H1 (cell line): ENCODE measurements around the gene CHP2. TPM values are rescaled to one million over a fixed set of nuclear protein-coding genes. Genes with fewer than 3 reads are reported as not detected.

ENCODE experiments used
- CTCF ChIA-PET: fragments of 300-600 bp; sonication (Branson Sonifier 250); formaldehyde crosslinking; loops from one replicate; lab custom pipeline; 2021; ENCODE audit not compliant: partially characterized antibody; lab: Charles Lee
- POLR2A ChIA-PET: fragments of 300-600 bp; sonication (Branson Sonifier 250); formaldehyde crosslinking; loops from one replicate; lab custom pipeline; 2021; ENCODE audit warnings: inconsistent platforms; ENCODE audit not compliant: partially characterized antibody; lab: Charles Lee
- DNase-seq, 2 experiments: peaks; one replicate each; pipeline versions ENCODE4 v3.0.0 to v3.0.0-alpha.2; 2010 to 2022; ENCODE audit warnings: low spot score in 2 of 2, low read depth in 1 of 2, mixed read lengths in 1 of 2
- FAIRE-seq: peaks from 2 replicates; lab custom pipeline; 2011; peaks lifted over from hg19 to GRCh38; lab: Jason Lieb, UNC
- H2AFZ ChIP-seq: 2 replicates; pipeline ENCODE4 v1.8.1; 2012; ENCODE audit warnings: low read length, inconsistent platforms
- H2AK5ac ChIP-seq: 2 replicates; pipeline ENCODE4 v1.6.1; 2013; ENCODE audit warnings: low read depth, low read length
- H2BK120ac ChIP-seq: replicated peaks from 2 replicates; pipeline ENCODE3; 2013; ENCODE audit warnings: low read depth, low read length, inconsistent platforms
- H2BK12ac ChIP-seq: 2 replicates; pipeline ENCODE4 v1.6.1; 2013; ENCODE audit warnings: low read depth, low read length
- H2BK15ac ChIP-seq: 2 replicates; pipeline ENCODE4 v1.6.1; 2013; ENCODE audit warnings: low read length
- H2BK20ac ChIP-seq: 2 replicates; pipeline ENCODE4 v1.6.1; 2013; ENCODE audit warnings: low read length
- H2BK5ac ChIP-seq: 2 replicates; pipeline ENCODE4 v1.6.1; 2013; ENCODE audit warnings: low read depth, low read length
- H3K14ac ChIP-seq: 2 replicates; pipeline ENCODE4 v1.6.1; 2013; ENCODE audit warnings: inconsistent platforms; ENCODE audit not compliant: insufficient read length
- H3K18ac ChIP-seq: 2 replicates; pipeline ENCODE4 v1.6.1; 2013; ENCODE audit warnings: low read length; ENCODE audit errors: extremely low read depth
- H3K23ac ChIP-seq: 2 replicates; pipeline ENCODE4 v1.6.1; 2013; ENCODE audit warnings: inconsistent platforms; ENCODE audit not compliant: insufficient read length
- H3K23me2 ChIP-seq: 2 replicates; pipeline ENCODE4 v1.6.1; 2013; ENCODE audit warnings: low read depth, low read length
- H3K27ac ChIP-seq: 2 replicates; pipeline ENCODE4 v1.6.1; 2011; ENCODE audit warnings: low read depth, low read length, inconsistent platforms
- H3K27me3 ChIP-seq, 4 experiments: replicated peaks in 1 of 4; 1 replicate in 1 of 4; 2 replicates in 3 of 4; pipeline versions ENCODE4 v1.6.1 to v1.8.1; 2011 to 2013; ENCODE audit warnings: low read length in 3 of 4, mild to moderate bottlenecking in 3 of 4, inconsistent platforms in 2 of 4, mixed read lengths in 2 of 4, moderate library complexity in 1 of 4; ENCODE audit not compliant: control insufficient read depth in 3 of 4, insufficient read depth in 3 of 4; ENCODE audit errors: extremely low read depth in 1 of 4
- H3K36me3 ChIP-seq, 4 experiments: 2 replicates each; pipeline versions ENCODE4 v1.6.1 to v1.8.1; 2011 to 2013; ENCODE audit warnings: mild to moderate bottlenecking in 4 of 4, low read length in 3 of 4, moderate library complexity in 2 of 4, control low read depth in 1 of 4, inconsistent platforms in 1 of 4; ENCODE audit not compliant: insufficient read depth in 4 of 4, control insufficient read depth in 2 of 4
- H3K4ac ChIP-seq: replicated peaks from 2 replicates; pipeline ENCODE3; 2013; ENCODE audit warnings: low read length, low read depth, mixed read lengths, inconsistent platforms; ENCODE audit not compliant: insufficient read length
- H3K4me1 ChIP-seq, 4 experiments: replicated peaks in 1 of 4; 1 replicate in 1 of 4; 2 replicates in 3 of 4; pipeline versions ENCODE4 v1.6.1 to v1.8.1; 2011 to 2013; ENCODE audit warnings: low read length in 3 of 4, inconsistent platforms in 2 of 4, mixed read lengths in 1 of 4; ENCODE audit not compliant: insufficient read depth in 4 of 4, control insufficient read depth in 3 of 4
- H3K4me2 ChIP-seq, 2 experiments: 2 replicates each; pipeline versions ENCODE4 v1.6.1 to v1.8.1; 2011 to 2013; ENCODE audit warnings: low read depth in 2 of 2, low read length in 2 of 2, control low read depth in 1 of 2, inconsistent platforms in 1 of 2, mild to moderate bottlenecking in 1 of 2; ENCODE audit not compliant: insufficient read depth in 1 of 2
- H3K4me3 ChIP-seq, 4 experiments: fragments of 200-600, 300-600 bp in 1 of 4; sonication (generic), shearing (Covaris generic), sonication (Bioruptor Twin) in 1 of 4; 2 replicates each; pipeline versions ENCODE4 v1.5.1 to v1.8.1; 2011 to 2016; ENCODE audit warnings: low read length in 4 of 4, low read depth in 3 of 4, control low read depth in 2 of 4, inconsistent platforms in 2 of 4, mild to moderate bottlenecking in 2 of 4, mixed read lengths in 1 of 4, moderate library complexity in 1 of 4; ENCODE audit not compliant: insufficient read depth in 2 of 4; ENCODE audit errors: extremely low read depth in 1 of 4
- H3K56ac ChIP-seq: replicated peaks from 2 replicates; pipeline ENCODE3; 2013; ENCODE audit warnings: low read depth, mild to moderate bottlenecking, mixed read lengths, low read length, inconsistent platforms; ENCODE audit not compliant: insufficient read length
- H3K79me1 ChIP-seq: 2 replicates; pipeline ENCODE4 v1.6.1; 2013; ENCODE audit warnings: low read depth, low read length, control low read depth
- H3K79me2 ChIP-seq, 2 experiments: 2 replicates each; pipeline versions ENCODE4 v1.6.1 to v1.8.1; 2012 to 2013; ENCODE audit warnings: low read length in 2 of 2, mild to moderate bottlenecking in 2 of 2, inconsistent platforms in 1 of 2; ENCODE audit not compliant: insufficient read depth in 2 of 2, control insufficient read depth in 1 of 2
- H3K9ac ChIP-seq, 4 experiments: replicated peaks in 1 of 4; 1 replicate in 1 of 4; 2 replicates in 3 of 4; pipeline versions ENCODE4 v1.6.1 to v1.8.1; 2011 to 2013; ENCODE audit warnings: low read depth in 3 of 4, low read length in 3 of 4, control low read depth in 2 of 4, mild to moderate bottlenecking in 2 of 4, moderate library complexity in 2 of 4, inconsistent platforms in 1 of 4; ENCODE audit errors: extremely low read depth in 1 of 4
- H3K9me3 ChIP-seq, 2 experiments: 2 replicates each; pipeline versions ENCODE4 v1.6.1 to v1.8.1; 2012 to 2013; ENCODE audit warnings: mild to moderate bottlenecking in 2 of 2, moderate library complexity in 2 of 2, control low read depth in 1 of 2, inconsistent platforms in 1 of 2, low read depth in 1 of 2, low read length in 1 of 2, mixed read lengths in 1 of 2; ENCODE audit not compliant: insufficient read depth in 2 of 2
- H4K20me1 ChIP-seq, 2 experiments: replicated peaks in 1 of 2; 2 replicates each; pipeline versions ENCODE3 to v1.8.1; 2011 to 2013; ENCODE audit warnings: inconsistent platforms in 2 of 2, low read length in 2 of 2, mild to moderate bottlenecking in 1 of 2; ENCODE audit not compliant: insufficient read depth in 2 of 2, control insufficient read depth in 1 of 2
- H4K5ac ChIP-seq: 2 replicates; pipeline ENCODE4 v1.6.1; 2013; ENCODE audit warnings: low read length, low read depth, mixed read lengths, inconsistent platforms; ENCODE audit not compliant: insufficient read length
- H4K8ac ChIP-seq: 2 replicates; pipeline ENCODE4 v1.8.0; 2013; ENCODE audit warnings: mild to moderate bottlenecking, moderate library complexity, low read length, inconsistent platforms; ENCODE audit not compliant: insufficient read depth; ENCODE audit errors: extremely low read depth
- H4K91ac ChIP-seq: replicated peaks from 2 replicates; pipeline ENCODE3; 2013; ENCODE audit warnings: low read length, mixed read lengths, inconsistent platforms; ENCODE audit not compliant: insufficient read length
- BACH1 ChIP-seq: IDR thresholded peaks from 2 replicates; pipeline ENCODE4 v1.6.1; 2012; ENCODE audit warnings: low read length, improper control_type of control experiment
- BCL11A ChIP-seq, 2 experiments: IDR thresholded peaks; one replicate each; pipeline ENCODE4 v1.6.1; 2011; ENCODE audit warnings: low read depth in 2 of 2, low read length in 2 of 2, mild to moderate bottlenecking in 2 of 2
- CTBP2 ChIP-seq: IDR thresholded peaks from 2 replicates; pipeline ENCODE4 v1.7.0; 2011; ENCODE audit warnings: borderline replicate concordance, mild to moderate bottlenecking, moderate library complexity, mixed read lengths, low read length; ENCODE audit not compliant: insufficient read depth, insufficient read length
- EP300 ChIP-seq, 2 experiments: IDR thresholded peaks; 1 replicate in 1 of 2; 2 replicates in 1 of 2; pipeline ENCODE4 v1.6.1; 2011 to 2012; ENCODE audit warnings: low read depth in 2 of 2, low read length in 2 of 2, mild to moderate bottlenecking in 2 of 2, borderline replicate concordance in 1 of 2, inconsistent platforms in 1 of 2, moderate library complexity in 1 of 2
- HDAC2 ChIP-seq, 2 experiments: fragments of 300-600 bp in 1 of 2; sonication (generic) in 1 of 2; IDR thresholded peaks; 2 replicates each; pipeline ENCODE4 v1.6.1; 2011 to 2012; ENCODE audit warnings: low read depth in 2 of 2, low read length in 2 of 2, mild to moderate bottlenecking in 2 of 2, moderate library complexity in 2 of 2, borderline replicate concordance in 1 of 2, inconsistent platforms in 1 of 2
- KDM4A ChIP-seq: IDR thresholded peaks from one replicate; pipeline ENCODE4 v1.7.1; 2012; ENCODE audit warnings: low read depth, mild to moderate bottlenecking, moderate library complexity, low read length, inconsistent platforms; ENCODE audit not compliant: severe bottlenecking
- MAX ChIP-seq: IDR thresholded peaks from 2 replicates; pipeline ENCODE4 v1.6.1; 2012; ENCODE audit warnings: inconsistent platforms
- POLR2A ChIP-seq, 2 experiments: IDR thresholded peaks; 1 replicate in 1 of 2; 2 replicates in 1 of 2; pipeline ENCODE4 v1.6.1; 2011; ENCODE audit warnings: low read depth in 2 of 2, low read length in 2 of 2, mild to moderate bottlenecking in 2 of 2; ENCODE audit errors: control extremely low read depth in 1 of 2
- POU5F1 ChIP-seq: IDR thresholded peaks from 2 replicates; pipeline ENCODE4 v1.6.1; 2011; ENCODE audit warnings: low read depth, mild to moderate bottlenecking, low read length, moderate library complexity
- RFX5 ChIP-seq: IDR thresholded peaks from 2 replicates; pipeline ENCODE4 v1.6.1; 2011; ENCODE audit warnings: low read depth, low read length, improper control_type of control experiment, borderline replicate concordance
- SAP30 ChIP-seq: fragments of 300-600 bp; sonication (generic); IDR thresholded peaks from 2 replicates; pipeline ENCODE4 v1.7.1; 2012; ENCODE audit warnings: low read length, moderate library complexity, mild to moderate bottlenecking, inconsistent platforms; ENCODE audit not compliant: insufficient read depth, insufficient replicate concordance
- SP1 ChIP-seq: IDR thresholded peaks from 2 replicates; pipeline ENCODE4 v1.6.1; 2011; ENCODE audit warnings: low read depth, low read length
- SP2 ChIP-seq: IDR thresholded peaks from 2 replicates; pipeline ENCODE4 v1.6.1; 2012; ENCODE audit warnings: mild to moderate bottlenecking, low read length, inconsistent platforms
- SRF ChIP-seq: IDR thresholded peaks from 2 replicates; pipeline ENCODE4 v1.6.1; 2011; ENCODE audit warnings: mild to moderate bottlenecking, low read depth, low read length, moderate library complexity
- WGBS, 2 experiments: shearing (Covaris generic) in 1 of 2; methylation state at CpG; one replicate each; pipeline versions ENCODE4 v1.1.6 to v1.1.7; 2013 to 2015; ENCODE audit warnings: low lambda C conversion rate in 2 of 2, mixed read lengths in 2 of 2, inconsistent platforms in 1 of 2, low coverage in 1 of 2, missing lambda C conversion rate in 1 of 2; ENCODE audit not compliant: insufficient replicate concordance in 2 of 2, insufficient coverage in 1 of 2, insufficient read length in 1 of 2; ENCODE audit errors: extremely low coverage in 1 of 2, missing lambda C conversion rate in 1 of 2; 5-methylcytosine and 5-hydroxymethylcytosine counted together
- polyA plus RNA-seq, 7 experiments: library from polyadenylated mRNA; depleted of rRNA in 3 of 7; stranded (reverse) in 5 of 7; unstranded in 2 of 7; fragments of >200 nt in 5 of 7; fragments of 200-250 nt in 2 of 7; gene quantifications; 1 replicate in 5 of 7; 2 replicates in 1 of 7; 4 replicates in 1 of 7; pipeline versions ENCODE4 v1.2.1 to v1.2.3, GENCODE V29; 2011 to 2013; ENCODE audit warnings: missing spikeins in 2 of 7, mixed read lengths in 2 of 7
- total RNA-seq: library from RNA; stranded (reverse); fragmentation: NEBNext Ultra II Directional; extraction: Animal tissue kit (Norgen Biotek cat#: 25700); gene quantifications from 2 replicates; pipeline ENCODE4 v1.2.1, GENCODE V29; 2021

CHP2 gene
- total and polyA plus RNA-seq, 2 of the 8 experiments (the other 6 are each of a cell fraction or from before 2014, with no cell fraction given): 1.3 to 1.6 TPM

GRCh38 chr16:23802776-23803175, 48.0 kb downstream of the CHP2 start:
- Histone ChIP-seq H2AFZ (no peak overlapping the region), H2BK20ac (no peak overlapping the region), H3K79me1 (no peaks in the 10 kb centered on the region), H3K14ac (no peak overlapping the region), H4K5ac (no peak overlapping the region), H3K4me3 (no peak overlapping the region), H2AK5ac (no peak overlapping the region), H2BK120ac (no peak overlapping the region), H4K20me1 (no peaks in the 10 kb centered on the region), H4K91ac (no peak overlapping the region), H4K8ac (no peak overlapping the region), H3K4me1 (no peaks in the 10 kb centered on the region), H3K23ac (no peak overlapping the region), H2BK5ac (no peak overlapping the region), H3K4me2 (no peak overlapping the region), H3K9ac (no peak overlapping the region), H3K27me3 (no peaks in the 10 kb centered on the region), H2BK15ac (no peak overlapping the region; the same call in 1 of the 2 replicates), H3K4ac (no peak overlapping the region), H3K9me3 (no peaks in the 10 kb centered on the region), H3K18ac (no peak overlapping the region), H3K36me3 (no peaks in the 10 kb centered on the region), H2BK12ac (no peak overlapping the region), H3K27ac (no peak overlapping the region), H3K23me2 (no peaks in the 10 kb centered on the region), H3K79me2 (no peaks in the 10 kb centered on the region), H3K56ac (no peak overlapping the region)
- ChIA-PET POLR2A (no interaction called here), CTCF (interaction anchor here (0.6 to 4.8 kb wide), 37 partner anchors 8 to 1479 kb away, joined by 3 to 36 read pairs (median 5); no protein-coding TSS in a partner anchor)
- WGBS, 2 experiments: 98% methylated on average over 2 of the region's 2 CpGs; no CpG with 5 or more reads in 1 of the 2 experiments
- no peak for DNase-seq
- no peak for FAIRE-seq
- TF ChIP-seq SRF: no peak
- TF ChIP-seq SP1: no peak
- no peak for TF ChIP-seq HDAC2 (IDR thresholded peaks at IDR 0.05; ENCODE audit: borderline replicate concordance in 1 of 2, low read depth in 2 of 2, low read length in 2 of 2)
- no peak for TF ChIP-seq MAX
- no peak for TF ChIP-seq CTBP2
- no peak for TF ChIP-seq BCL11A (IDR thresholded peaks at IDR 0.05; ENCODE audit: low read depth in 2 of 2, low read length in 2 of 2)
- no peak for TF ChIP-seq KDM4A
- no peak for TF ChIP-seq BACH1
- TF ChIP-seq EP300 (IDR thresholded peaks at IDR 0.05; ENCODE audit: borderline replicate concordance in 1 of 2, low read depth in 2 of 2, low read length in 2 of 2): no peak
- no peak for TF ChIP-seq POU5F1
- TF ChIP-seq RFX5: no peak
- no peak for TF ChIP-seq SAP30
- TF ChIP-seq POLR2A (IDR thresholded peaks at IDR 0.05; ENCODE audit: control extremely low read depth in 1 of 2, low read depth in 2 of 2, low read length in 2 of 2): no peak
- no peak for TF ChIP-seq SP2
